ENCODE results near the gene UGT2A3.

- TF ChIP-seq CTCF (IDR thresholded peaks at IDR 0.05 in 4 of 5, conservative IDR thresholded peaks at IDR 0.05 in 1 of 5), result no peak
- TF ChIP-seq POLR2A (IDR thresholded peaks at IDR 0.05), result no peak
Observed at GRCh38 chr4:68987007-68987406, 35.4 kb upstream of the UGT2A3 start.

All from gastrocnemius medialis (tissue), 4 donors.